Kidney epithelial cell (primary cell): Measurements from ENCODE around the gene SLC43A3. TPM values are rescaled to one million over a fixed set of nuclear protein-coding genes. Genes with fewer than 3 reads are reported as not detected.

Source experiments
- DNase-seq: peaks from one replicate; pipeline ENCODE4 v3.0.0-alpha.2; 2010; ENCODE audit warnings: low read depth
- H3K27me3 ChIP-seq: 2 replicates; pipeline ENCODE4 v1.6.0; 2011; ENCODE audit warnings: low read length; ENCODE audit not compliant: control insufficient read depth, insufficient read depth
- H3K36me3 ChIP-seq: 2 replicates; pipeline ENCODE4 v1.5.1; 2011; ENCODE audit warnings: low read length; ENCODE audit not compliant: control insufficient read depth, insufficient read depth
- H3K4me3 ChIP-seq: 2 replicates; pipeline ENCODE4 v1.5.1; 2011; ENCODE audit warnings: low read depth, mild to moderate bottlenecking, control low read depth, low read length
- CTCF ChIP-seq: IDR thresholded peaks from 2 replicates; pipeline ENCODE4 v1.5.1; 2011; ENCODE audit warnings: mild to moderate bottlenecking, moderate library complexity, low read length, control low read depth, inconsistent platforms; ENCODE audit not compliant: insufficient read depth, poor library complexity, severe bottlenecking
- total RNA-seq: library from RNA; depleted of rRNA; stranded (reverse); fragments of >200 nt; gene quantifications from 2 replicates; pipeline ENCODE4 v1.2.3, GENCODE V29; 2015

SLC43A3 gene
- total RNA-seq, 1 donor from 2014 or later: 108 TPM

- no peak for TF ChIP-seq CTCF
- H3K36me3 ChIP-seq: no peaks in the 10 kb centered on the region
- DNase-seq: no peak
- H3K4me3 ChIP-seq: no peak overlapping the region
- peaks cover 15% of the 10 kb centered on the region for H3K27me3 ChIP-seq
Observed at GRCh38 chr11:57391539-57391938, 35.4 kb downstream of the SLC43A3 start.

- no peaks in the 10 kb centered on the region for H3K36me3 ChIP-seq
- TF ChIP-seq CTCF: no peak
- peaks cover 15% of the 10 kb centered on the region for H3K27me3 ChIP-seq
- H3K4me3 ChIP-seq: no peak overlapping the region
- DNase-seq: no peak
Observed at GRCh38 chr11:57391111-57391510, 35.8 kb downstream of the SLC43A3 start.

- Histone ChIP-seq H3K36me3 (no peaks in the 10 kb centered on the region), H3K4me3 (no peak within 1 kb of the TSS), H3K27me3 (peaks cover 13% of the 10 kb centered on the region)
- no peak for TF ChIP-seq CTCF
- DNase-seq: no peak
Observed at GRCh38 chr11:57390535-57390934, 36.4 kb downstream of the SLC43A3 start, which contains the start of gene PRG2. TSS of gene PRG2 (minus strand) at chr11:57390650. CDS start at chr11:57389944, 706 bp downstream.

GRCh38 chr11:57387289-57388030, 39.5 kb downstream of the SLC43A3 start:
- no peak overlapping the region for H3K4me3 ChIP-seq
- DNase-seq: no peak
- no peak for TF ChIP-seq CTCF
- peaks cover 12% of the 10 kb centered on the region for H3K27me3 ChIP-seq
- H3K36me3 ChIP-seq: no peaks in the 10 kb centered on the region

GRCh38 chr11:57386178-57386940, 40.6 kb downstream of the SLC43A3 start:
- H3K36me3 ChIP-seq: no peaks in the 10 kb centered on the region
- DNase-seq: no peak
- H3K27me3 ChIP-seq: peaks cover 12% of the 10 kb centered on the region
- TF ChIP-seq CTCF: no peak
- no peak overlapping the region for H3K4me3 ChIP-seq
